Panc1 (cell line): ENCODE results near the gene PSME1. TPM values are rescaled to one million over a fixed set of nuclear protein-coding genes. Genes with fewer than 3 reads are reported as not detected.

Experiments used
- ATAC-seq: fragments of 200-7000 bp; cut with Tn5 transposase; 2 replicates; pipeline ENCODE4 v1.9.1; 2020; ENCODE audit warnings: mild to moderate bottlenecking, moderate library complexity
- BruUV-seq: library from RNA; stranded (reverse); fragments of 400-500 nt; replicated peaks from 2 replicates; lab custom pipeline; 2021; lab: Mats Ljungman, UMichigan
- CTCF ChIA-PET: fragments of 300-600 bp; sonication (Branson Sonifier 250); formaldehyde crosslinking; loops from one replicate; lab custom pipeline; 2022; ENCODE audit warnings: antibody characterized with exemption; lab: Charles Lee
- POLR2A ChIA-PET: fragments of 300-600 bp; sonication (Branson Sonifier 250); formaldehyde crosslinking; loops from one replicate; lab custom pipeline; 2022; ENCODE audit warnings: antibody characterized with exemption; lab: Charles Lee
- DNase-seq: peaks from one replicate; pipeline ENCODE4 v3.0.0-alpha.2; 2010; ENCODE audit warnings: low read depth, low spot score
- H3K27ac ChIP-seq: 2 replicates; pipeline ENCODE4 v1.5.1; 2011; ENCODE audit warnings: mild to moderate bottlenecking, low read length, inconsistent platforms
- H3K27me3 ChIP-seq: fragments of 200-500 bp; sonication (Bioruptor generic); 2 replicates; pipeline ENCODE4 v1.6.0; 2014; ENCODE audit warnings: low read length, inconsistent platforms; ENCODE audit not compliant: control insufficient read depth, insufficient read depth
- H3K36me3 ChIP-seq: fragments of 200-500 bp; sonication (Bioruptor generic); 2 replicates; pipeline ENCODE4 v1.5.1; 2014; ENCODE audit warnings: inconsistent platforms, mild to moderate bottlenecking, low read length, moderate library complexity; ENCODE audit not compliant: control insufficient read depth, insufficient read depth
- H3K4me1 ChIP-seq: 2 replicates; pipeline ENCODE4 v1.5.1; 2011; ENCODE audit warnings: inconsistent platforms, mild to moderate bottlenecking, low read length, moderate library complexity; ENCODE audit not compliant: control insufficient read depth, insufficient read depth
- H3K4me3 ChIP-seq, 2 experiments: 2 replicates each; pipeline ENCODE4 v1.5.1; 2011 to 2012; ENCODE audit warnings: low read depth in 2 of 2, low read length in 2 of 2, mild to moderate bottlenecking in 2 of 2, inconsistent platforms in 1 of 2, moderate library complexity in 1 of 2
- H3K9me3 ChIP-seq: fragments of 200-500 bp; sonication (Bioruptor generic); 2 replicates; pipeline ENCODE4 v1.5.1; 2014; ENCODE audit warnings: low read depth, mild to moderate bottlenecking, inconsistent platforms, low read length, moderate library complexity; ENCODE audit not compliant: control insufficient read depth, insufficient read depth
- CTCF ChIP-seq: fragments of 450-650 bp; IDR thresholded peaks from 2 replicates; pipeline ENCODE4 v1.5.1; 2017; ENCODE audit warnings: mild to moderate bottlenecking
- POLR2AphosphoS5 ChIP-seq: IDR thresholded peaks from 2 replicates; pipeline ENCODE4 v1.6.1; 2012; ENCODE audit warnings: mild to moderate bottlenecking, low read depth, low read length, moderate library complexity
- SIN3A ChIP-seq: IDR thresholded peaks from 2 replicates; pipeline ENCODE4 v1.6.1; 2012; ENCODE audit warnings: low read depth, mild to moderate bottlenecking, low read length, moderate library complexity, borderline replicate concordance; ENCODE audit not compliant: insufficient read depth
- TCF7L2 ChIP-seq: IDR thresholded peaks from 2 replicates; pipeline ENCODE4 v1.6.1; 2011; ENCODE audit warnings: mild to moderate bottlenecking, low read depth, low read length, inconsistent platforms
- in situ Hi-C: cut with HindIII; loops from 2 replicates; pipeline ENCODE4 v1.10.0; 2016; ENCODE audit warnings: low sequenced_read_pairs, low pct_unique_long_range_greater_than_20kb
- intact Hi-C: fragments of 100-400 bp; cut with micrococcal nuclease; formaldehyde crosslinking; loops from one replicate; pipeline ENCODE4 v1.10.0; 2022; ENCODE audit not compliant: unreplicated experiment
- total RNA-seq: library from RNA; stranded (reverse); gene quantifications from one replicate; pipeline ENCODE4 v1.2.1, GENCODE V29; 2021; ENCODE audit not compliant: unreplicated experiment
- TF ChIP-seq, protein P1 (sequence below), 2 experiments: IDR thresholded peaks; 2 replicates each; pipeline ENCODE4 v1.6.1; 2011 to 2012; ENCODE audit warnings: low read depth in 2 of 2, control low read depth in 1 of 2, low read length in 1 of 2, mild to moderate bottlenecking in 1 of 2, moderate library complexity in 1 of 2; ENCODE audit not compliant: insufficient read depth in 1 of 2

PSME1 gene
- total RNA-seq, 1 experiment from 2014 or later, result 130 TPM

DNA sequence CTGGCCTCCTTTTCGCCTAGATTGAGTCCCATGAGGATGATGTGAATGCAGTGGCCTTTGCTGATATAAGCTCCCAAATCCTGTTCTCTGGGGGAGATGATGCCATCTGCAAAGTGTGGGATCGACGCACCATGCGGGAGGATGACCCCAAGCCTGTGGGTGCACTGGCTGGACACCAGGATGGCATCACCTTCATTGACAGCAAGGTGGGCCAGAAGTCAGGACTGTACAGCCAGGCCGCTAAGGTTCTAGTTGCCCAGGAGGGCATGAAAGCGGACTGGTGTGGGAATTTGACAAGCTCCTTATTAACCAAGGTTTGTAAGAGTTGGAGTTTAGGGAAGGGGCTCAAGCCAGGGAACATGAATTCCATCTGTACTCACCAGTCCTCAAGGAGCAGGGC, 16.3 kb upstream of the PSME1 start:
- ChIA-PET POLR2A (no interaction called here), CTCF (interaction anchor here (0.5 kb wide), 1 partner anchor 11 kb away, joined by 3 read pairs; no protein-coding TSS in a partner anchor)
- DNase-seq (no peak), ATAC-seq (no peak)
- no TSS peak for BruUV-seq
- no peaks in the 10 kb centered on the region for H3K4me1 ChIP-seq
- in situ Hi-C loops, result no loop called here
- H3K27me3 ChIP-seq, result no peaks in the 10 kb centered on the region
- TF ChIP-seq POLR2AphosphoS5, result no peak
- no peak for TF ChIP-seq TCF7L2
- TF ChIP-seq, protein P1, sequence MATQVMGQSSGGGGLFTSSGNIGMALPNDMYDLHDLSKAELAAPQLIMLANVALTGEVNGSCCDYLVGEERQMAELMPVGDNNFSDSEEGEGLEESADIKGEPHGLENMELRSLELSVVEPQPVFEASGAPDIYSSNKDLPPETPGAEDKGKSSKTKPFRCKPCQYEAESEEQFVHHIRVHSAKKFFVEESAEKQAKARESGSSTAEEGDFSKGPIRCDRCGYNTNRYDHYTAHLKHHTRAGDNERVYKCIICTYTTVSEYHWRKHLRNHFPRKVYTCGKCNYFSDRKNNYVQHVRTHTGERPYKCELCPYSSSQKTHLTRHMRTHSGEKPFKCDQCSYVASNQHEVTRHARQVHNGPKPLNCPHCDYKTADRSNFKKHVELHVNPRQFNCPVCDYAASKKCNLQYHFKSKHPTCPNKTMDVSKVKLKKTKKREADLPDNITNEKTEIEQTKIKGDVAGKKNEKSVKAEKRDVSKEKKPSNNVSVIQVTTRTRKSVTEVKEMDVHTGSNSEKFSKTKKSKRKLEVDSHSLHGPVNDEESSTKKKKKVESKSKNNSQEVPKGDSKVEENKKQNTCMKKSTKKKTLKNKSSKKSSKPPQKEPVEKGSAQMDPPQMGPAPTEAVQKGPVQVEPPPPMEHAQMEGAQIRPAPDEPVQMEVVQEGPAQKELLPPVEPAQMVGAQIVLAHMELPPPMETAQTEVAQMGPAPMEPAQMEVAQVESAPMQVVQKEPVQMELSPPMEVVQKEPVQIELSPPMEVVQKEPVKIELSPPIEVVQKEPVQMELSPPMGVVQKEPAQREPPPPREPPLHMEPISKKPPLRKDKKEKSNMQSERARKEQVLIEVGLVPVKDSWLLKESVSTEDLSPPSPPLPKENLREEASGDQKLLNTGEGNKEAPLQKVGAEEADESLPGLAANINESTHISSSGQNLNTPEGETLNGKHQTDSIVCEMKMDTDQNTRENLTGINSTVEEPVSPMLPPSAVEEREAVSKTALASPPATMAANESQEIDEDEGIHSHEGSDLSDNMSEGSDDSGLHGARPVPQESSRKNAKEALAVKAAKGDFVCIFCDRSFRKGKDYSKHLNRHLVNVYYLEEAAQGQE (IDR thresholded peaks at IDR 0.05; ENCODE audit: insufficient read depth in 1 of 2, low read depth in 2 of 2, low read length in 1 of 2), result no peak
- TF ChIP-seq CTCF, result no peak
- TF ChIP-seq SIN3A, result no peak
- intact Hi-C loops, result no loop called here
- H3K4me3 ChIP-seq, result no peak overlapping the region
- H3K36me3 ChIP-seq, result peaks cover 2% of the 10 kb centered on the region
- H3K9me3 ChIP-seq, result no peaks in the 10 kb centered on the region
- no peak overlapping the region for H3K27ac ChIP-seq

DNA sequence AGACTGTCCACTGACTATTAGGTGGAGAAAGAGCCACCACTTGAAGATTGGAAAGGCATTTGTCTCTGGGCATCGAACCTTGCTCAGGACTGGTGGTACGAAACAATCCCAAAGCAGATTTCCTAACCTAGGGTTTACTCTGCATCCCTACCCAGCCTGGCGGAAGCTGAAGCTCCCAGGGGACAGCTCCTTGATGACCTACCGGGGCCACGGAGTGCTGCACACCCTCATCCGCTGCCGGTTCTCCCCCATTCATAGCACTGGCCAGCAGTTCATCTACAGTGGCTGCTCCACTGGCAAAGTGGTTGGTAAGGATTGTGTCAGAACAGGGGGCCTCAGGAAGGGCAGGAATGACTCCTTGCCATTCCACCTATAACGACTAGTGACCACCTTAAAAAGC, 14.8 kb upstream of the PSME1 start:
- no peak overlapping the region for H3K27ac ChIP-seq
- TF ChIP-seq CTCF, result no peak
- TF ChIP-seq SIN3A, result no peak
- TF ChIP-seq POLR2AphosphoS5, result no peak
- TF ChIP-seq, protein P1 (IDR thresholded peaks at IDR 0.05; ENCODE audit: insufficient read depth in 1 of 2, low read depth in 2 of 2, low read length in 1 of 2), result no peak
- TF ChIP-seq TCF7L2, result no peak
- H3K4me1 ChIP-seq, result no peaks in the 10 kb centered on the region
- H3K4me3 ChIP-seq, result no peak overlapping the region
- H3K27me3 ChIP-seq, result no peaks in the 10 kb centered on the region
- no peaks in the 10 kb centered on the region for H3K9me3 ChIP-seq
- DNase-seq (no peak), ATAC-seq (no peak)
- intact Hi-C loops, result no loop called here
- in situ Hi-C loops, result no loop called here
- H3K36me3 ChIP-seq, result peaks cover 2% of the 10 kb centered on the region
- ChIA-PET CTCF (no interaction called here), POLR2A (no interaction called here)
- no TSS peak for BruUV-seq
